ENCODE measurements around the gene ITLN2.

DNA sequence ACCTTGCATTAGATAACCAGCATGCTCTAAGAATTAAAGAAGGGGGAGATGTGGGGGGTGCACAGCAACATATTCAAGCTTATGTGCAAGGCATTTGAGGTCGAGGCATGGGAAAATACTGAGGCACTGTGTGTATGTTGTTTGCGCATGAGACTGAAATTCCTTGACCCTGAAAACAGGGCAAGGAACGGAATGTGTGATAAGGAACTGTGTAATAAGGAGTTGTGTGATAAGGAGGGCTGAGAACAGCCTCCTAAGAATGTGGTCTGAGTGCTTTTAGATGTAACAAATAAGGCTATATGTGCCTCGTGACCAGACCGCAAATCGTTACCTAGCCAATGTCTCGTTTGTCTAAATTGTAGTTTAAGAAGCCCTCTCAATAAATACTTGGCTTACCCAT is 43.2 kb downstream of the ITLN2 start:
- TF ChIP-seq, protein P1, sequence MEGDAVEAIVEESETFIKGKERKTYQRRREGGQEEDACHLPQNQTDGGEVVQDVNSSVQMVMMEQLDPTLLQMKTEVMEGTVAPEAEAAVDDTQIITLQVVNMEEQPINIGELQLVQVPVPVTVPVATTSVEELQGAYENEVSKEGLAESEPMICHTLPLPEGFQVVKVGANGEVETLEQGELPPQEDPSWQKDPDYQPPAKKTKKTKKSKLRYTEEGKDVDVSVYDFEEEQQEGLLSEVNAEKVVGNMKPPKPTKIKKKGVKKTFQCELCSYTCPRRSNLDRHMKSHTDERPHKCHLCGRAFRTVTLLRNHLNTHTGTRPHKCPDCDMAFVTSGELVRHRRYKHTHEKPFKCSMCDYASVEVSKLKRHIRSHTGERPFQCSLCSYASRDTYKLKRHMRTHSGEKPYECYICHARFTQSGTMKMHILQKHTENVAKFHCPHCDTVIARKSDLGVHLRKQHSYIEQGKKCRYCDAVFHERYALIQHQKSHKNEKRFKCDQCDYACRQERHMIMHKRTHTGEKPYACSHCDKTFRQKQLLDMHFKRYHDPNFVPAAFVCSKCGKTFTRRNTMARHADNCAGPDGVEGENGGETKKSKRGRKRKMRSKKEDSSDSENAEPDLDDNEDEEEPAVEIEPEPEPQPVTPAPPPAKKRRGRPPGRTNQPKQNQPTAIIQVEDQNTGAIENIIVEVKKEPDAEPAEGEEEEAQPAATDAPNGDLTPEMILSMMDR (IDR thresholded peaks at IDR 0.05): no peak
- TF ChIP-seq POLR2AphosphoS5 (IDR thresholded peaks at IDR 0.05): peak; percentile 22 to 95 (median 84)
